GM12872 (cell line): Measurements from ENCODE around the gene IL4R.

ENCODE experiments used
- TF ChIP-seq, protein P1 (sequence below): IDR thresholded peaks from 3 replicates; pipeline ENCODE4 v1.5.1; 2011; ENCODE audit warnings: low read depth, mild to moderate bottlenecking, low read length, moderate library complexity; ENCODE audit not compliant: insufficient read depth

The IL4R gene

GRCh38 chr16:27285676-27286196 lies 28.0 kb upstream of the IL4R start:
- TF ChIP-seq, protein P1, sequence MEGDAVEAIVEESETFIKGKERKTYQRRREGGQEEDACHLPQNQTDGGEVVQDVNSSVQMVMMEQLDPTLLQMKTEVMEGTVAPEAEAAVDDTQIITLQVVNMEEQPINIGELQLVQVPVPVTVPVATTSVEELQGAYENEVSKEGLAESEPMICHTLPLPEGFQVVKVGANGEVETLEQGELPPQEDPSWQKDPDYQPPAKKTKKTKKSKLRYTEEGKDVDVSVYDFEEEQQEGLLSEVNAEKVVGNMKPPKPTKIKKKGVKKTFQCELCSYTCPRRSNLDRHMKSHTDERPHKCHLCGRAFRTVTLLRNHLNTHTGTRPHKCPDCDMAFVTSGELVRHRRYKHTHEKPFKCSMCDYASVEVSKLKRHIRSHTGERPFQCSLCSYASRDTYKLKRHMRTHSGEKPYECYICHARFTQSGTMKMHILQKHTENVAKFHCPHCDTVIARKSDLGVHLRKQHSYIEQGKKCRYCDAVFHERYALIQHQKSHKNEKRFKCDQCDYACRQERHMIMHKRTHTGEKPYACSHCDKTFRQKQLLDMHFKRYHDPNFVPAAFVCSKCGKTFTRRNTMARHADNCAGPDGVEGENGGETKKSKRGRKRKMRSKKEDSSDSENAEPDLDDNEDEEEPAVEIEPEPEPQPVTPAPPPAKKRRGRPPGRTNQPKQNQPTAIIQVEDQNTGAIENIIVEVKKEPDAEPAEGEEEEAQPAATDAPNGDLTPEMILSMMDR, result no peak

GRCh38 chr16:27286451-27286850 lies 27.3 kb upstream of the IL4R start:
- TF ChIP-seq, protein P1, result no peak

DNA sequence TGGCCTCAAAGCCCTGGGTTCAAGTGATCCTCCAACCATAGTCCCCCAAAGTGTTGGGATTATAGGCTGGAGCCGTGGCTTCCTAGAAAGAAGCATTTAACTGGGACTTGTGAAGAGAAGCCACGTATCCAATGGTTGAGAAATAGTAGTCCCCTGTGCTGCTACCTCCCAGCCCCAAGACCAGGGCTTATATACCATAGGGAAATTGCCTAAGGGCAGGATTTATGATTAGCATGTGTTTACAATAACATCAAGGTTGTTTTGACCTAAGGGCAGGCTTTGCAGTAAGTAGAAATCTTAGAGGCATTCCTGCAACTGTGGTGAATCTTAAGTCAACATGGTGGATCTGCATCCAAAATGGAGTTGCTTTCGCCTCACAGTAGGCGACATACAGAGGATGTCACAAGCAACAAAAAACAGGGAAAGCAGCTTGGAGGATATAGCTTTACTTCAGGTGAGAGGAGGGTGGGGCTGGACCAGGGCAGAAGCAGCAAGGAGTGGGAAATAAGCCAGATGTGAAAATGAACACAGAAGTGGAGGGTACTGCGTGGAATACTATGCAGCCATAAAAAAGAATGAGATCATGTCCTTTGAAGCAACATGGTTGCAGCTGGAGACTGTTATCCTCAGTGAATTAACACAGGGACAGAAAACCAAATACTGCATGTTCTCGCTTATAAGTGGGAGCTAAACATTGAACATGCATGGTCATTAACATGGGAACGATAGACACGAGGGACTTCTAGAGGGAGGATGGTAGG lies 26.5 kb upstream of the IL4R start:
- TF ChIP-seq, protein P1, result no peak

- TF ChIP-seq, protein P1, result no peak
These were observed 25.9 kb upstream of the IL4R start for GRCh38 chr16:27287887-27288286.

- TF ChIP-seq, protein P1, result no peak
These were observed 24.1 kb upstream of the IL4R start for GRCh38 chr16:27289669-27290068.

GRCh38 chr16:27290562-27290961 lies 23.2 kb upstream of the IL4R start:
- TF ChIP-seq, protein P1, result no peak

DNA sequence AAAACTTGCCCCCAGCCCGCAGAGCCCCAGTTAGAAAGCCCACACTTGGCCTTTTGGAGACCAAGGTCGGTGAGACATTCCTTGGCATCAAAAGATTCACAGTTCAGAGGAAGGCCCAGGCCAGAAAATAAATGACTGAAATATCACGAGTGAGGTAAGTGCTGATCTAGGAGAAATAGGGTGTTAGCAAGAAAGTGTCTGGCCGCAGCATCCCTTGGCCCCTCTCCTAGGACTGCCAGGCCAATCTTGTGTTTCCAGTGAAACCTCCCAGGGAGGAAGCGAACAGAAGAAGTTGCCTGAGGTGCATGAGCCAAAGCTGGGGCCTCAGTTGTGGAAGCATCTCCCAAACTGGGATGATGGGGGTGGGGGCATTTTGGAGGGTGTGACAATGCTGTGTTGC lies 22.7 kb upstream of the IL4R start:
- TF ChIP-seq, protein P1, result no peak
